ENCODE data around the gene PPIB.
"Not testable (repeated sequence)": the region's sequence is repeated elsewhere in the genome, so short reads cannot be mapped to it uniquely, and the experiment has no call there.

PPIB gene

DNA sequence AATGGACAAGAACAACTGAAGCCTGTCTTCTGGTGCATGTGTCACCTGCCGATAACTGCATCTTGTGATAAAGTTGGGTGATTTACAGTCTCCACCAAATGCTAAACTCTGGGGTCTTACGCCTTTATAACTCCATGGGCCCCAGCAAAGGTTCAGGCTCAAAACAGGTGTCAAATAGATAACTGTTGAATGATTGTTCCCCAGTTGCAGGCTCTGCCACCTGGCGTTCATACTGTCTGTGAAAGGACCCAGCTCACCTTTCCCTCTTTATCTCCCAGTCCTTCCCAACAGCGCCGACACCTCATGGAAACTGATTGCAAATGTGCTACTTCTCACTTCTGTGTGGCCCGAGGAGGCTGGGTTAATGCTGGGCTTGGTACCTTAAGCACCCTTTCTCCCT lies 19.5 kb downstream of the PPIB start:
- no peak for DNase-seq

DNA sequence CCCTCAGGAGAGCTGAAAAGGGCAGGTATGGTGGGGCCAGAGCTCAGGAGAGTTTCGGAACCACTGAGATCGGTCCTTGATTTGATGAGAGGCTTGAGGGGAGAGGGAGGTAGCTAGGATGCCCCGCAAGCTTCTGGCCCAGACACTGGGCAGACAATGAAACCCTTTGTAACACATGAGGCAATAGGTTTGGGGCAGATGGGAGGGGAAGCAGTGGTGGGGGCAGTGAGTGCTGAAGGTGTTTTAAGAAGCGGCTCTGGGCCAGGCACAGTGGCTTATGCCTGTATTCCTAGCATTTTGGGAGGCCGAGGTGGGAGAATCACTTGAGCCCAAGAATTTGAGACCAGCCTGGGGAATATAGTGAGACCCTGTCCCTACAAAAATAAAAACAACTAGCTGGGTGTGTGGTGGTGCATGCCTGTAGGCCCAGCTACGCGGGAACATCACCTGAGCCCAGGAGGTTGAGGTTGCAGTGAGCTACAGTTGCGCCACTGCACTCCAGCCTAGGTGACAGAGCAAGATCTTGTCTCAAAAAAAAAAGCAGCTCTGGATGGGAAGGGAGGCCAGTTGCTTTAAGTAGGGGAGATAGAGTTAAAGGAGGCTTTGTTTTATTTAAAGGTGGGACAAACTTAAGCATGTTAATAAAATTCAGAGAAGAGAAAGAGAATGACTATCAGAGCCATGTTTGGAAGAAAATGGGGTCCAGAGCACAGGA lies 20.9 kb downstream of the PPIB start:
- DNase-seq, result no peak

- no peak for DNase-seq
Measured at GRCh38 chr15:64138331-64138941, 24.4 kb downstream of the PPIB start.

DNA sequence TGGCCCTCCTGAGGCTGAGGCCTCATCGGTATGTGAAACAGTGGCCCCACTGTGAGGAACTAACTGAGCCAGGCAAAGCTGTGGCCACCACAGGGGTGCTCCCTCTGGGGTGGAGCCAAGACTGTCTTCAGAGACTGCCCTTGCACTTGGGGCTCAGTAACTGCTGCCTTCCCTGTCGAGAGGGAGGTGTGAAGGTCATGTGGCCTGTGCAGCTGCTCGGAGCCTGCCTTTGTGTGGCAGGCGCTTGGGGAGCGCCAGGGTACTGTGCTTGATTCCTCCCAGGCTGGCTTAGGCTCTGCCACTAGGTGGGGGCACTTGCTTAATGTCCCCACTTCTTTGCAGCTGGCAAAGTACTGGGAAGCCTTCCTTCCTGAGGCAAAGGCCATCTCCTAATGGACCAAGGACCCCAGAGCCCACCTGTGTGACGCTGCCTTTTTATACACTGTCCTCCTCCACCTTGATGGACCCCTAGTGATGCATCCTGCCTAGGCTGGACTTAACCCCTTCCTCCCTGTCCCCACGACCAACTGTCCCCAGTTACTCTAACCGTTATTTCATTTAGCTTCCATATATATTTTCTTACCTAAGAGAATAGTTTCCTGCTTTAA lies 25.5 kb downstream of the PPIB start:
- no peak for DNase-seq

GRCh38 chr15:64136347-64136746 lies 26.5 kb downstream of the PPIB start:
- DNase-seq, result no peak

GRCh38 chr15:64134345-64134829 lies 28.4 kb downstream of the PPIB start:
- DNase-seq, result no peak

DNA sequence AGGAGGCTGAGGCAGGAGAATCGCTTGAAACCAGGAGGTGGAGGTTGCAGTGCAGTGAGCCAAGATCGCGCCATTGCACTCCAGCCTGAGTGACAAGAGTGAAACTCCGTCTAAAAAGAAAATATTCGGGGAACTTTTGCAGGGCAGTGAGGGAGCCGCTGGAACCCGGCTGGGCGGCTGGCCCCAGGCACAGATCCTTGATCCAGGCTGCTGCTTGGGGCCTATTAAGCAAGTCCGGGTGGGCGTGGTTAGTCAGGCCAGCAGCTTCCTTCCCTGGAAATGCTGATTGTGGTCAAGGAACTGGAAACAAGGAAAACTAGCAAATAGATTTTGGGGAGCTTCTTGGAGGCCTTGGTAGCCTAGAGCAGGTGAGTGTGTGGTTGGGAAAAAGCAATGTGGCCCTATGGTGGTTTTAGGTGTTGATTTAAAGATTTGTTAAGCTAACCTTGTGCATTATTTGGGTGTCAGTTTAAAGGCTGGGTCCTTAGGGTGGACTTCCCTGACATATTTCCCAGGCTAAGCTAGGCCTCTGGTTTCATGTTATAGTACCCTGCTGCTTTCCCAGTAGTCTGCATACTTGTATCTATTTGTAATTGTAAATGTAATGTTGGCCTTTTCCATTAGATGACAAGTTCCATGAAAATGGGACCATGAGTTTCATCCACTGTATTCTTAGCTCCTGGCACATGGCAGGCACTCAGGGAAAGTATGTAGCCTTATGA lies 29.0 kb downstream of the PPIB start:
- DNase-seq, result no peak

- no peak for DNase-seq
Measured at GRCh38 chr15:64132217-64132616, 30.6 kb downstream of the PPIB start.

GRCh38 chr15:64131547-64131946 lies 31.3 kb downstream of the PPIB start:
- no peak for DNase-seq

- no peak for DNase-seq
Measured at GRCh38 chr15:64130159-64130558, 32.7 kb downstream of the PPIB start.

DNA sequence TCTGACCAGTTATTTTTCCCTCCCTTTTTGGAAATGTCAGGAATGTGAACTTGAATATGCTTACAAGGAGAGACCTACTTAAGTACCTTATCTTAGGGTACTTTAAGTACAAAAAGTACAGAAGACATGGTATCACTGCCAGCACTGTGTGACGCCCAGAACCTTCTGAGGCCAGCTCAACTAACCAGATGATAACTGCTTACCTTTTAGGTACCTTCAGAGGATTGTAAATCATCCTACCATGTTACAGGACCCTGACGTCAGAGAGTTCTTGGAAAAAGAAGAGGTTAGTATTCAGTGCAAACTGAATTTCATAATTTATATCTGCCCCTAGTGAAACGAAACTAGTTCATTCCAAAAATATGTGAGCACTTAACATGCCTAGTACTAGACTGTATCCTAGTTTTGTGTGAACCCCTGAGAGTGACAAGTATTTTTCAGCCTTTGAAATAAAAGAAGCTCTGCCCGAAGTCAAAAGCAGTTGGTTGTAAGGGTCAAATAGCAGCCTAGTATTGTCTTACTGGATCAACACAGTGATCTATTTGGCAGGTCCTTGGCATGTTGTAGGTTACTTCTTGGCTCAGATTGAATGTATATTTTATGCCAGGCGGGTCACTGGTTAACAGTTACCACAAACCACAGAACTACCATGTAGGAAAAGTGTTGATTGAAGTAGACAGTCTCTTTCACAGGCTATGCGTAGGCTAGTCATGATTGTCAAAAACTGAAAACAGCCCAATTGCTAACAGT lies 35.1 kb downstream of the PPIB start:
- DNase-seq, result no peak

GRCh38 chr15:64125978-64126377 lies 36.8 kb downstream of the PPIB start:
- no peak for DNase-seq

GRCh38 chr15:64122936-64123351 lies 39.9 kb downstream of the PPIB start:
- DNase-seq, result no peak

DNA sequence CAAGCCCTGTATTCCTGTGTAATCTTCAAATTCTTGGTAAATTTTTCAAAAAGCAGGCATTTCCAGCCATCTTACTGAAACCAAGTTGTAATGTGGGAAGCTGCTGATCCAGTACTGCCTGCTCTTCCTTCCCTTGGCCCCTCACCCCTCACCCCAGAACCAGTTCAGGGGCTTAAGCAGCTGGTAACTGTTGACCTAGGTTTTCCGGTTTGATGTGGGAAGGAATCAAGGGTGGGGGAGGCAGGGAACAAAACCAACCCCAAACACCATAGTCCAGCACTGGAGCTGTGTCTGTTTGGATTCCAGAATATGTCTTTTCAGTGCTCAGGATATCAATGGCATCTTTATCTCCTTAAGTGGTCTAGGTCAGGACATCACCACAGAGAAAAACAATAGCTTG lies 40.4 kb downstream of the PPIB start:
- no peak for DNase-seq

DNA sequence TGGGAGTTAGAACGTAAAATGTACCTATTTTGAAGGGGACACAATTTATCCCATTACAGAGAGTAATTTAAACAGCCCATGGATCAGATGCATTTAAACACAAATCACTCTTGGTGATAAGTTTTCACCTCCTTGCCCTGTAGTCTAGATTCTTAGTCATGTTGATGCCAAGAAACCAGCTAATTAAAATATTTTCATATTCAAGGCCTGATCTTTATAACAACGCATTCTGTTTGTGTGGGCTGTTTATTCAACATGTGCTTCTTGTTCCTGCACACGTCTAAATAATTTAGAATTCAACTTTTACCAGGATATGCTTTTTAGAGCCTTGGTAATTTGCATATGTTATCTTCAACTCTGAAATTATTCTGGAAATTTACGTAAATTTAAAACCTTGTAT lies 41.2 kb downstream of the PPIB start:
- no peak for DNase-seq

DNA sequence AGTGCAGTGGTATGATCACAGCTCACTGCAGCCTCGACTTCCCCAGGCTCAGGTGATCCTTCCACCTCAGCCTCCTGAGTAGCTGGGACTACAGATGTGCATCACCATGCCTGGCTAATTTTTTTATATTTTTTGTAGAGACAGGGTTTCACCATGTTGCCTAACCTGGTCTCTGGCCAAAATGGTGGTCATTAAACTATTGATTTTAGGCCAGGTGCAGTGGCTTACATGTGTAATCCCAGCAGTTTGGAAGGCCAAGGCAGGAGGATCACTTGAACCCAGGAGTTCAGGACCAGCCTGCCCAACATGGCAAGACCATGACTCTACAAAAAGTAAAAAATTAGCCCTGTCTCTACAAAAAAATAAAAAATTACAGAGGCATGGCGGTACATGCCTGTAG lies 42.5 kb downstream of the PPIB start:
- DNase-seq, result not testable (repeated sequence)

DNA sequence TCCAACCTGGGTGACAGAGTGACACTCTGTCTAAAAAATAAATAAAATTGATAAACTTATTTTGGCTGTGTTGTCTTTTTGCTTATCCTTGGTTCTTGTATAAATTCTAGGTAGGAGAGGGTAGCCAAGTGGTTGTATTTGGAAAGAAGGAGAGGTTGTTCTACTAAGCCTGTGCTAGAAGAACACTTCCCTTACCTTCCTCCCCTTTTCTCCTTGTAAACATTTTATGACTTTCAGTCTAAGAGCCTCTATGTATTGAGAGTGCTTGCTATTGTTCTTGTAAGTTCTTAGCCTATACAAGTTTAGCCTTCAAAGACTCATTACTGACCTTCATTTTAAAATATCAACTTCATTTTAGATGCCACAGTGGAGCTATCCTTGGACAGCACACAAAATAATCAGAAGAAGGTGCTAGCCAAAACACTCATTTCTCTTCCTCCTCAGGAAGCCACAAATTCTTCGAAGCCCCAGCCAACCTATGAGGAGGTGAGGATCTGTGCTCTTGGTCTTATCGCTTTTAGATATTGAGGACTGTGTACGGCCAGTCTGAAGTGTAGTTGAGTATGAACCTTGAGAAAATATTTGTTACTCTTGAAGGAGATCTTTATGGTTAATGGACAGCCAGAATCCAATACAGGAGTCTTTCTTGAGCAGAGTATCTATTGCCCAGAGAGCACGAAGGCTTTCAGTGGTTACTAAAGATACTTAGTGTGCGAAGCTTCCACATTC lies 44.9 kb downstream of the PPIB start:
- DNase-seq, result no peak

GRCh38 chr15:64112904-64113303 lies 49.9 kb downstream of the PPIB start:
- DNase-seq, result no peak

DNA sequence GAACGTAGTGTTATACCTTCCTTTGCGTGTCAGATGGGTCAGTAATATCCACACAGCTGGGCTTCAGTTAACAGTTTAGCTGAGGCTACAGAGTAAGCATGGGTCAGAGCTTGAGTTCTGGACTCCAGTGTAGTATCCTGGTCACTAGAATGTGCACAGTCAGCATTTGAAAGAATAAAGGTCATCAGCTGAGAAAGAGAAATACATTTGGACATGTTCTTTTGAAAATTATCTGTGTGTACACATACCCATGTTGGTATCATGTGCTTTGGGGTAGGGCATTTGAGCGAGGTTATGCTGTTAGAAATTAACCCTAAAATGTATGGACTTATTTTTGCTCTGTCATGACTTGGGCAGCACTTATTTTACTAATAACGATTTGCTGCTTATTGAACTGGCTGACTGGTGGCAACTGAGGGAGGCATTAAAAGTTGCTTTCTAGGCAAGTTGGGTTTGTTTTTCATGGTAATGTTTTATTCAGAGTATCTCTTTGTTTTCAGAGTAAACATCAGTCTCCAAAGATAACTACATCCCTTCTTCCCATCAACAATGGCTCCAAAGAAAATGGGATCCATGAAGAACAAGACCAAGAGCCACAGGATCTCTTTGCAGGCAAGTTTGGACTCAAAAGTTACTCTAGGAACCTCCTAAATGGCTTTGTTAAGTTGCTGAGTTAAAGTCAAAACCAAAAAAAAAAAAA lies 50.6 kb downstream of the PPIB start:
- DNase-seq, result no peak

DNA sequence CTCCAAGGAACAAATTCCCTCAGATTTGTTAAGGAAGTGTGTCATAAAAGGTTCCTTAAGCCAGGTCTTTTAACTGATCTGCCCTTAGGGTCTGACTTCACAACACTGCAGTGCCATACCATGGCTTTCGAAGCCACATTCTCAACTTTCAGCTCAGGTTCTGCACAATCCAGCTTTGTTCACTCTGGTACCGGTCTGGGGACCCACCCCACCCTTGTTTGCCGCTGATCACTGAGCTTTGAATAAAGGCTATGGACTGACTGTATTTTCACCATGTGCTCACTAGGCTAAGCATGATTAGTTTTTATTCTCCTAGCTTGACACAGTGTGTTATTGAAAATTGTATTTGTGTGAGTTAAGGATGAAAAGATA lies 51.2 kb downstream of the PPIB start:
- DNase-seq, result no peak

Data from right kidney (tissue), 1 donor.